Mucosa of descending colon (tissue), 3 donors: ENCODE results near the gene HBP1. TPM values are rescaled to one million over a fixed set of nuclear protein-coding genes. Genes with fewer than 3 reads are reported as not detected.

ENCODE experiments used
- ATAC-seq: fragments of 200-7000 bp; cut with Tn5 transposase; one replicate; pipeline ENCODE4 v1.9.1; 2020; ENCODE audit warnings: mild to moderate bottlenecking, moderate library complexity
- DNase-seq, 3 donors: peaks; one replicate each; pipeline ENCODE4 v3.0.0-alpha.2; 2020
- H3K36me3 ChIP-seq: fragments of 200-600 bp; one replicate; pipeline ENCODE4 v1.8.0; 2021; ENCODE audit warnings: low read depth, mild to moderate bottlenecking
- H3K4me1 ChIP-seq: fragments of 200-600 bp; one replicate; pipeline ENCODE4 v1.8.0; 2021; ENCODE audit warnings: low read depth, mild to moderate bottlenecking
- H3K4me3 ChIP-seq: fragments of 200-600 bp; one replicate; pipeline ENCODE4 v1.8.0; 2021; ENCODE audit warnings: mild to moderate bottlenecking
- H3K9me3 ChIP-seq: fragments of 200-600 bp; one replicate; pipeline ENCODE4 v1.8.0; 2021; ENCODE audit warnings: mild to moderate bottlenecking
- intact Hi-C, 2 donors: fragments of 100-400 bp; cut with DNase I in 1 of 2; cut with micrococcal nuclease in 1 of 2; formaldehyde crosslinking; loops; one replicate each; pipeline versions ENCODE4 v1.11.0 to v1.11.1; 2022; cut with DNase I, micrococcal nuclease
- total RNA-seq, 3 donors: library from RNA; stranded (reverse); fragmentation: NEBNext Ultra II Directional in 2 of 3; extraction: Animal tissue kit (Norgen Biotek cat#: 25700) in 2 of 3; gene quantifications; one replicate each; pipeline versions ENCODE4 v1.2.1 to v1.2.4, GENCODE V29; 2021 to 2023
- TF ChIP-seq, protein P1 (sequence below): fragments of 200-600 bp; IDR thresholded peaks from one replicate; pipeline ENCODE4 v1.8.0; 2022; ENCODE audit warnings: antibody characterized with exemption, mild to moderate bottlenecking
- donor health status: DM: no; HTN: no; CAD: no; lungs with moderate emphysema.
- donor health status: DM: no; HTN: no; CAD: no.
- donor health status: DM: no; HTN: yes; CAD: no.

HBP1 gene
- total RNA-seq, 3 donors from 2014 or later, result 41.2 to 81.5 (median 71.4) TPM

DNA sequence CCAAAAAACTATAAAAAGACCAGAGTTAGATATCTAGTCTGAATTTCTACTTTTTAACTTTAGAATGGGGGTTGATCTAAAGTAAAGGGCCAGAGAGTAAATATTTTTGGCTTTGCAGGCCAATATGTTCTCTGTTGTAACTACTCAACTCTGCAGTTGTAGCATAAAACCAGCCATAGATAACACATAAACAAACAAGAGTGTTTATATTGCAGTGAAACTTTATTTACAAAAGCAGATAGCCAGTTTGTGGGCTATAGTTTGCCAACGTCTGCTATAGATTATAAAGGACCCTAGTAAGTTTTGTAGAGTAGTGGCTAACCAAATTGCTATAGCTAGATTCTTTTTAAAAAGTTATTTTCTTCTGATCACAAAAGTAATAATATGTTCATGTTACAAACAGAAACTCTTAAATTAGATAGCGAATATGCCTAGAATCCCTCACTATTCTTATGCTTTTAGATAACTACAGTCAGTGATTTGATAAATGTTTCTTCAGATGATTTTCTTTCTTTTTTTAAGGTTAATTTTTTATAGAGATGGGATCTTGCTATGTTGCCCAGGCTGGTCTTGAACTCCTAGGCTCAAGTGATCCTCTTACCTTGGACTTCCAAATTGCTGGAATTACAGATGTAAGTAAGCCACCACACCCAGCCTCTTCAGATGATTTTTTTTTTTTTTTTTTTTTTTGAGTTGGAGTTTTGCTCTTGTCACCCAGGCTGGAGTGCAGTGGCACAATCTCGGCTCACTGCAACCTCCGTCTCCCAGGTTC is 23.6 kb upstream of the HBP1 start:
- ATAC-seq (no peak), DNase-seq (no peak)
- H3K9me3 ChIP-seq, result no peaks in the 10 kb centered on the region
- intact Hi-C loops, result no loop called here
- TF ChIP-seq, protein P1, sequence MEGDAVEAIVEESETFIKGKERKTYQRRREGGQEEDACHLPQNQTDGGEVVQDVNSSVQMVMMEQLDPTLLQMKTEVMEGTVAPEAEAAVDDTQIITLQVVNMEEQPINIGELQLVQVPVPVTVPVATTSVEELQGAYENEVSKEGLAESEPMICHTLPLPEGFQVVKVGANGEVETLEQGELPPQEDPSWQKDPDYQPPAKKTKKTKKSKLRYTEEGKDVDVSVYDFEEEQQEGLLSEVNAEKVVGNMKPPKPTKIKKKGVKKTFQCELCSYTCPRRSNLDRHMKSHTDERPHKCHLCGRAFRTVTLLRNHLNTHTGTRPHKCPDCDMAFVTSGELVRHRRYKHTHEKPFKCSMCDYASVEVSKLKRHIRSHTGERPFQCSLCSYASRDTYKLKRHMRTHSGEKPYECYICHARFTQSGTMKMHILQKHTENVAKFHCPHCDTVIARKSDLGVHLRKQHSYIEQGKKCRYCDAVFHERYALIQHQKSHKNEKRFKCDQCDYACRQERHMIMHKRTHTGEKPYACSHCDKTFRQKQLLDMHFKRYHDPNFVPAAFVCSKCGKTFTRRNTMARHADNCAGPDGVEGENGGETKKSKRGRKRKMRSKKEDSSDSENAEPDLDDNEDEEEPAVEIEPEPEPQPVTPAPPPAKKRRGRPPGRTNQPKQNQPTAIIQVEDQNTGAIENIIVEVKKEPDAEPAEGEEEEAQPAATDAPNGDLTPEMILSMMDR, result no peak
- no peak overlapping the region for H3K4me3 ChIP-seq
- no peaks in the 10 kb centered on the region for H3K36me3 ChIP-seq
- H3K4me1 ChIP-seq, result no peaks in the 10 kb centered on the region

DNA sequence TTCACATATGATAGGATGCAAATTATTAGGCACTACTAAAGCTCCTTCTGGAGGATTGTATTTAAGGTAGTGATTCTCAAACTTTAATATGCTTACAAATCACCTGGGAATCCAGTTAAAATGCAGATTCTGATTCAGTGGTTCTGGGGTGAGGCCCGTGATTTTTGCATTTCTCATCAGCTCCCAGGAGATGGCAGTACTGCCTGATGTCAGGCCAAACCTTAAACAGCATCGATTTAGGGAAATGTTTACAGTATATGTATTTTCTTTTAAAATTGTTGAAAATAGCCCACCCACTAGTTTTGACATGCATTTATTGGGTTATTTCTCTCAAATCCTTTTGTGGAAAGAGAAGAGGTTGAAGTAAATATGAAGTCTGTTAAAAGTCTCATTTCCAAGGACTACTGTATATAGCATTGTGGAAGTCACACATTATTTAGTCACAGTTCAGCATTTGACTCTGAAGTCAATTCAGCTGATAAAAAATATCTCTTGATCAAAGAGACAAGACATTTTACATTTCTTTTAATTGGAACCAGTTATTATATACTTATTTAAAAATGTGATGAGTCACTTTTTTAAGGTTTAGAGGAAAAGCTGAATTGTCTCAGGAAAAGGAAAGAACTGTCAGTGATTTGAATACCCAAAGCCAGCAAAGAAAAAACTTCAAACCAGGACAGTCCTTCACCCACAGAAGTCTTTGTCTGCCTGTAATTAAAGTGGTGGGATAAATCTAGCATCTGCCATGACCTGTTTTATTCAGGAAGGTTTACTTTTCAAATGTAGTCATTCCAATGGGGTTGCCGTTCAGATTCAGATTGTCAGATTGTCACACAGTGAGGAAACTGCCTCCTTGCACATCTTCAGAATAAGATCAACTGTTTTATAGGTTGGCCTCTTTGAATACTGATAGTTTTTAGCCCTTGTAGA is 21.1 kb upstream of the HBP1 start:
- ATAC-seq, result peak; percentile 69
- intact Hi-C loops, result no loop called here

DNA sequence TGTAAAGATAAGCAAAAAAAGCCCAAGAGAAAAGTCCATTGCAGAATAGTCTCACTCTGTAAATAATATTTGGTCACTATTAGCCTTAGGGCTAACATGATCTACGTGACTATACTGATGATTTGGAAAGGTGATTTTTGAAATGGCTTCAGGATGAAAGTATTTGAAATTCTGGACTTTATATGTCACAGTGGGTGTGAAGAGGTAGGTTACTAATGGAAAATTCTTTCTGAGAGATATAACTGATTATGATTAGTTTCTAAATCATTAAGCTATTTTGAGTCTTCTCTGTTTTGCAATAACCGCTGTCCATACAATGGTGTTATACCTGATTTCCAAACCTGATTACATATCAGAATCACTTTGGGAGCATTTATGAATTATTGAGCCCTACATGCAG is 20.1 kb upstream of the HBP1 start:
- Histone ChIP-seq H3K4me3 (no peak overlapping the region), H3K9me3 (no peaks in the 10 kb centered on the region), H3K36me3 (no peaks in the 10 kb centered on the region), H3K4me1 (no peaks in the 10 kb centered on the region)
- DNase-seq (no peak), ATAC-seq (no peak)
- intact Hi-C loops, result no loop called here
- TF ChIP-seq, protein P1, result no peak

More for the DNA sequence above, 21.1 kb upstream of the HBP1 start:
- TF ChIP-seq, protein P1, result peak; percentile 41
- peak in 1 of 3 donors; percentile 34 for DNase-seq
- Histone ChIP-seq H3K9me3 (no peaks in the 10 kb centered on the region), H3K36me3 (no peaks in the 10 kb centered on the region), H3K4me3 (no peak overlapping the region), H3K4me1 (no peaks in the 10 kb centered on the region)

DNA sequence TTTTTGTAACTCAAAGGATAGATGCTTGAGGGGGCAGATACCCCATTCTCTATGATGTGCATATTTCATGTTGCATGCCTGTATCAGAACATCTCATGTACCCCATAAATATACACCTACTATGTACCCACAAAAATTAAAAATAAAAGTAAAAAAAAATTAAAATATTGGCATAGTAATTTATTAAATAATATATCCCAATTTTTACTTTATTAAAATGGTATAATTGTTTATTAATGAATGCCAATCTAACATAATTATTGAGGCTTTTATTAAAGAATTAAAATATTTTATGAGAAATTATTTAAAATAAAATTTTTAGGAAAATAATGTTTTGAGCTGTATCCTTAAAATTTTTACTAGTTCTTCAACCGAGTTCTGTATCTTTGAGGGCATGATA is 18.9 kb upstream of the HBP1 start:
- Histone ChIP-seq H3K9me3 (no peaks in the 10 kb centered on the region), H3K4me3 (no peak overlapping the region), H3K36me3 (no peaks in the 10 kb centered on the region), H3K4me1 (no peaks in the 10 kb centered on the region)
- TF ChIP-seq, protein P1, result no peak
- intact Hi-C loops, result loop anchor here (5.0 to 10.0 kb wide), 2 partner anchors 203 to 355 kb away; no protein-coding TSS in a partner anchor
- ATAC-seq (no peak), DNase-seq (no peak)

DNA sequence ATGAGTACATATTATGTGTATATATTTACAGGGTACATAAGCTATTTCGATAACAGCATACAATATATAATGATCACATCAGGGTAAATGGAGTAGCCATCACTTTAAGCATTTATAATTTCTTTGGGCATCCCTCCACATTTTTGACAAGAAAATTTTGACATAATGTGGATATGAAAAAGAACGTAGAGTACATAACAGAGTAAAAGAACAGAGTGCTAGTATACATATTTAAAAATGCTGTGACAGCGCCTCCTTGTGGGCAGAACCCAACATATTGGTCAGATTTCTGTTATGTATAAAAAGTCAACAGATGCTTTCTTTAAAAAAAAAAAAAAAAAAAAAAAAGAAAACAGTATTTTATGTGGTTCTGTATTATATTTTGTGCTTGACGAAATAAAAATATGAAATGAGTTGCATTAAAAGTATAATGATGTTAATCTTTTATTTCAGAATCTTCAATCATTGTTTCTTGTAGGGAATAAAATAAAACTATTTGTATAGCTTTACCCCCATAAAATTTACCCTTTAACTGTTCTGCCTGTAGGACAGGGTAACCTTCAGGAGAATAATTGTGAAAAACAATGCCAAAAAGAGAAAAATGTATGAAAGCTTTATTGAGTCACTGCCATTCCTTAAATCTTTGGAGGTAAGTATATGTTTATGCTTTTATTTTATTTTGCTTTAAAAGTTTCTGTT is 18.3 kb upstream of the HBP1 start:
- TF ChIP-seq, protein P1, result peak; percentile 24
- DNase-seq (peak in 2 of 3 donors; percentile 51 to 96), ATAC-seq (peak; percentile 75)
- H3K9me3 ChIP-seq, result no peaks in the 10 kb centered on the region
- intact Hi-C loops, result loop anchor here (5.0 to 10.0 kb wide), 2 partner anchors 203 to 356 kb away; no protein-coding TSS in a partner anchor
- no peaks in the 10 kb centered on the region for H3K36me3 ChIP-seq
- no peak overlapping the region for H3K4me3 ChIP-seq
- no peaks in the 10 kb centered on the region for H3K4me1 ChIP-seq
